ENCODE data around the gene CCDC169. TPM values are rescaled to one million over a fixed set of nuclear protein-coding genes. Genes with fewer than 3 reads are reported as not detected.
"Not testable (repeated sequence)": the region's sequence is repeated elsewhere in the genome, so short reads cannot be mapped to it uniquely, and the experiment has no call there.

Gene CCDC169
- total RNA-seq, 6 experiments from 2014 or later = not detected

DNA sequence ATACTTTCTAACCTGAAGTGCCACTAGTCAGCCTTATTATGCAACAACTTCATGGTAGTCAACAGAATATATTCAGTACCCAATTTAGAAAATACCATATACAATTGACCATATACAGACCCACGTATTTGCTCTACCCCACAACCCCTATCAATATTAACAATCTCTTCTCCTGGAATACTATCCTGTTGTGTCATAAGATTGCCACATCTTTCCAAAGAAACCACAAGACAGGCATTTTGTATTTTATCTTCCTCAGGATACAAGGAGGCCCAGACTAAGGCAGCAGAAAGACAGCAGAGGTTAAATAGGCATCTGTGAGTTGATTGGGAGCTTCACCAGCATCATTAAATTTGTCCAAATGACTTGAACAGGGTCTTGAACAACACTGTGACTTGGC is 44.1 kb upstream of the CCDC169 start:
- H3K4me1 ChIP-seq = peaks cover 0 to 4% (median 0%) of the 10 kb centered on the region in 4 donors
- TF ChIP-seq POLR2A (IDR thresholded peaks at IDR 0.05) = no peak
- TF ChIP-seq, protein P1, sequence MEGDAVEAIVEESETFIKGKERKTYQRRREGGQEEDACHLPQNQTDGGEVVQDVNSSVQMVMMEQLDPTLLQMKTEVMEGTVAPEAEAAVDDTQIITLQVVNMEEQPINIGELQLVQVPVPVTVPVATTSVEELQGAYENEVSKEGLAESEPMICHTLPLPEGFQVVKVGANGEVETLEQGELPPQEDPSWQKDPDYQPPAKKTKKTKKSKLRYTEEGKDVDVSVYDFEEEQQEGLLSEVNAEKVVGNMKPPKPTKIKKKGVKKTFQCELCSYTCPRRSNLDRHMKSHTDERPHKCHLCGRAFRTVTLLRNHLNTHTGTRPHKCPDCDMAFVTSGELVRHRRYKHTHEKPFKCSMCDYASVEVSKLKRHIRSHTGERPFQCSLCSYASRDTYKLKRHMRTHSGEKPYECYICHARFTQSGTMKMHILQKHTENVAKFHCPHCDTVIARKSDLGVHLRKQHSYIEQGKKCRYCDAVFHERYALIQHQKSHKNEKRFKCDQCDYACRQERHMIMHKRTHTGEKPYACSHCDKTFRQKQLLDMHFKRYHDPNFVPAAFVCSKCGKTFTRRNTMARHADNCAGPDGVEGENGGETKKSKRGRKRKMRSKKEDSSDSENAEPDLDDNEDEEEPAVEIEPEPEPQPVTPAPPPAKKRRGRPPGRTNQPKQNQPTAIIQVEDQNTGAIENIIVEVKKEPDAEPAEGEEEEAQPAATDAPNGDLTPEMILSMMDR (IDR thresholded peaks at IDR 0.05) = no peak
- WGBS (ENCODE audit: insufficient coverage, low coverage, low lambda C conversion rate, missing lambda C conversion rate) = 47% methylated on average over 1 of the region's 1 CpG
- H3K36me3 ChIP-seq = no peaks in the 10 kb centered on the region
- ATAC-seq (no peak), DNase-seq (no peak)
- H3K27me3 ChIP-seq = no peaks in the 10 kb centered on the region
- intact Hi-C loops (cut with DNase I) = no loop called here
- no peak overlapping the region for H3K27ac ChIP-seq
- H3K4me3 ChIP-seq = no peak overlapping the region
- H3K9me3 ChIP-seq = no peaks in the 10 kb centered on the region

DNA sequence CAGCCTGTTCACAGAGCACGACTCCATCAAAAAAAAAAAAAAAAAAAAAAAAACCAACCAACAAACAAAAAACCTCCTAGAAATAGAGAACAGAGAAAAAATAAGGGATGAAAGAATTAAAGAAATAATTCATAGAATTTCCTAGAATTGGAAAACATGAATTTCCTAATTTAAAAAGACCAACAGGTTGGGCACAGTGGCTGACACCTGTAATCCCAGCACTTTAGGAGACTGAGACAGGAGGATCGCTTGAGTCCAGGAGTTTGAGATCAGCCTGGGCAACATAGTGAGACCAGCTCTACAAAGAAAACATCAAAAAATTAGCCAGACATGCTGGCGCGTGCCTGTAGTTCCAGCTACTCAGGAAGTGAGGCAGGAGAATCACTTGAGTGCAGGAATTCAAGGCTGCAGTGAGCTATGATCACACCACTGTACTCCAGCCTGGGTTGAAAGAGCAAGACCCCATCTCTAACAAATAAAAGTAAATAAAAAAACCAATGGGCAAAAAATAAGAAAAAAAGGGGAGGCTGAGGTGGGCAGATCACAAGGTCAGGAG is 42.1 kb upstream of the CCDC169 start:
- ATAC-seq = no peak
- Histone ChIP-seq H3K27ac (no peak overlapping the region), H3K4me1 (no peaks in the 10 kb centered on the region), H3K27me3 (no peaks in the 10 kb centered on the region), H3K4me3 (no peak overlapping the region), H3K36me3 (no peaks in the 10 kb centered on the region), H3K9me3 (no peaks in the 10 kb centered on the region)
- WGBS (ENCODE audit: insufficient coverage, low coverage, low lambda C conversion rate, missing lambda C conversion rate) = 93% methylated on average over 3 of the region's 4 CpGs
- intact Hi-C loops (cut with DNase I) = no loop called here
- TF ChIP-seq, protein P1 (IDR thresholded peaks at IDR 0.05) = no peak
- no peak for TF ChIP-seq POLR2A (IDR thresholded peaks at IDR 0.05)
- no peak for DNase-seq

- intact Hi-C loops (cut with DNase I) = no loop called here
- ATAC-seq = no peak
Observed at GRCh38 chr13:36337938-36338641, 40.5 kb upstream of the CCDC169 start.

DNA sequence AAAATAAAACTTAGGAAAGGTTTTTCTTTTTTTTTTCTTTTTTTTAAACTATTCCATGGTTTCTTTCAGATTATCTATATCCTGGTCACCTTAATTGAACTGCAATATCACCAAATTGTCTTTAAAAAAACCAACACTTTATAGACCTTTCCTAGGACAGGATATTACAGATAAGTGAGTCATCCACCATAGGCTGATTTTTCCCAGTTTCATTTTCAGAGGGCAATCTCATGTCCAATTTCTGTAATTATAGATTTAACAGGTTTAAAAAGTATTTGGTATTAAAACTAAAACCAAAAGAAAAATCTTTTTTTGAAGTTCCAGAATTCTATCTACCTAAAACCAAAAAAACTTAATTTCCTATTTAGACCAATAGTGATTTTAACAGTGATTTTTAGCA is 35.4 kb upstream of the CCDC169 start:
- Histone ChIP-seq H3K27ac (no peak overlapping the region), H3K4me3 (no peak overlapping the region), H3K36me3 (peaks cover 0 to 5% (median 2%) of the 10 kb centered on the region in 4 donors), H3K9me3 (no peaks in the 10 kb centered on the region), H3K27me3 (no peaks in the 10 kb centered on the region), H3K4me1 (no peaks in the 10 kb centered on the region)
- DNase-seq = no peak
- intact Hi-C loops (cut with DNase I) = no loop called here
- TF ChIP-seq, protein P1 (IDR thresholded peaks at IDR 0.05) = no peak
- no peak for TF ChIP-seq POLR2A (IDR thresholded peaks at IDR 0.05)
- ATAC-seq = peak in 1 of 4 donors; percentile 59

More at GRCh38 chr13:36337938-36338641, 40.5 kb upstream of the CCDC169 start:
- H3K36me3 ChIP-seq = no peaks in the 10 kb centered on the region
- H3K4me3 ChIP-seq = no peak overlapping the region
- H3K27me3 ChIP-seq = no peaks in the 10 kb centered on the region
- DNase-seq = no peak
- no peaks in the 10 kb centered on the region for H3K9me3 ChIP-seq
- WGBS (ENCODE audit: insufficient coverage, low coverage, low lambda C conversion rate, missing lambda C conversion rate) = 80% methylated on average over 3 of the region's 3 CpGs
- no peak for TF ChIP-seq POLR2A (IDR thresholded peaks at IDR 0.05)
- TF ChIP-seq, protein P1 (IDR thresholded peaks at IDR 0.05) = no peak
- no peak overlapping the region for H3K27ac ChIP-seq
- H3K4me1 ChIP-seq = no peaks in the 10 kb centered on the region

- H3K4me3 ChIP-seq; DNase-seq; H3K4me1 ChIP-seq; H3K9me3 ChIP-seq; ATAC-seq; H3K27ac ChIP-seq; intact Hi-C loops (cut with DNase I); H3K27me3 ChIP-seq: not testable (repeated sequence)
- peaks cover 0 to 10% (median 2%) of the 10 kb centered on the region in 4 donors for H3K36me3 ChIP-seq
Observed at GRCh38 chr13:36332255-36332654, 34.6 kb upstream of the CCDC169 start.

All from right lobe of liver (tissue), 6 donors.